ENCODE data around the gene TMEM260.
"Not testable (repeated sequence)": the region's sequence is repeated elsewhere in the genome, so short reads cannot be mapped to it uniquely, and the experiment has no call there.

The TMEM260 gene

GRCh38 chr14:56650979-56651378, 71.4 kb downstream of the TMEM260 start:
- H3K9ac ChIP-seq (ENCODE audit: low read length), result no peak overlapping the region
- H3K9me3 ChIP-seq (ENCODE audit: control insufficient read depth, low read length), result no peaks in the 10 kb centered on the region
- no peaks in the 10 kb centered on the region for H3K36me3 ChIP-seq (ENCODE audit: control insufficient read depth, insufficient read depth, low read length, severe bottlenecking)
- no peak for DNase-seq (ENCODE audit: low read depth)
- no peaks in the 10 kb centered on the region for H3K4me1 ChIP-seq (ENCODE audit: control insufficient read depth, insufficient read depth, low read length)
- H3K4me3 ChIP-seq (ENCODE audit: low read length), result no peak overlapping the region
- no peaks in the 10 kb centered on the region for H3K27me3 ChIP-seq (replicated peaks; ENCODE audit: control insufficient read depth, insufficient read depth, low read length)

DNA sequence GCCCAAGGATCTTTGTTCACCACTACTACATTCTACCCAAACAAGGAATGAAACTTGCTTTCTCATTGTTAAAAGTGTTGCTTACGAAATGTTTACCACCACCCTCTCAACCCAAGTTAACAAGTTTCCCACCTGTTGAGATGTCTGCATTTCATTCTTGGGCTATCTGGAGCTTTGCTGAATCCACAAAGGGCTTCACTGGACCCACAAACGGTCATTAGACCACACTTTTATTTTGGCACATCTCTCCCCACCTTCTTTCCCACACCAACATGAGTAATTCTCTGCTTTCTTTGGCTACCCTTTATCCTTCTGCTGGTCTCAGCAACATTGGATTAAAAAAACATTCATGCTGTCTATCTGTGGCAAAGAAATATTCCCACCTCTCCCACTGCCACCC, 78.0 kb downstream of the TMEM260 start:
- no peak overlapping the region for H3K4me3 ChIP-seq (ENCODE audit: low read length)
- H3K27me3 ChIP-seq (replicated peaks; ENCODE audit: control insufficient read depth, insufficient read depth, low read length), result no peaks in the 10 kb centered on the region
- H3K9ac ChIP-seq (ENCODE audit: low read length), result no peak overlapping the region
- H3K36me3 ChIP-seq (ENCODE audit: control insufficient read depth, insufficient read depth, low read length, severe bottlenecking), result no peaks in the 10 kb centered on the region
- H3K4me1 ChIP-seq (ENCODE audit: control insufficient read depth, insufficient read depth, low read length), result no peaks in the 10 kb centered on the region
- H3K9me3 ChIP-seq (ENCODE audit: control insufficient read depth, low read length), result no peaks in the 10 kb centered on the region
- no peak for DNase-seq (ENCODE audit: low read depth)

- no peaks in the 10 kb centered on the region for H3K27me3 ChIP-seq (replicated peaks; ENCODE audit: control insufficient read depth, insufficient read depth, low read length)
- DNase-seq (ENCODE audit: low read depth), result no peak
- H3K9ac ChIP-seq (ENCODE audit: low read length), result no peak overlapping the region
- H3K4me1 ChIP-seq (ENCODE audit: control insufficient read depth, insufficient read depth, low read length), result no peaks in the 10 kb centered on the region
- no peaks in the 10 kb centered on the region for H3K36me3 ChIP-seq (ENCODE audit: control insufficient read depth, insufficient read depth, low read length, severe bottlenecking)
- H3K9me3 ChIP-seq (ENCODE audit: control insufficient read depth, low read length), result no peaks in the 10 kb centered on the region
- H3K4me3 ChIP-seq (ENCODE audit: low read length), result no peak overlapping the region
Measured at GRCh38 chr14:56659378-56659777, 79.8 kb downstream of the TMEM260 start.

DNA sequence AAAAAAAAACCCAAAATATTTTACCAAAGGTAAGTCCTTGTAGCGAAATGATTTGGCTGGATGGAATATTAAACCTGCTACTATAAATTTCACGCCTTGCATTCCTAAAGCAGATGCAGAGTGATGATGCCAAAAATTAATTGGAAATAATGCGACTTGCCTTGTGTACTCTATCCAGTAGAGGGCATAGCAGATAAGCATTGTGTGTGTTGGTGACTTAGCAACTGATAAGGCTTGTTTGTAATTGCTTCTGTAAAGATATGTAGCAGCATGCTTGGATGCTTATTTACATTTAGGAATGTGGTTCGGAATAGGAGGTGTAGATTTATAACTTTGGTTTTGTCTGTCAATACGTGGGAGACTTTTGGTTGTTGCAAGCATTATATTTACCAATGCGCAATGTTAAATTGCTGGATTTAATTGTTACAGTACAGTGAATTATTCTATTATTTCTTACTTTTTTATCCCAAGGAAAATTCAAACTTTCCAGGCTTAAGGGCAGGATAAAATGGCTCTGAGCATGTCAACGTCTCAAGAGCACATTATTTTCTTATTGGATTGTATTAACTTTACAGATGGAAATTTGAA, 80.5 kb downstream of the TMEM260 start:
- Histone ChIP-seq H3K9me3 (ENCODE audit: control insufficient read depth, low read length) (no peaks in the 10 kb centered on the region), H3K36me3 (ENCODE audit: control insufficient read depth, insufficient read depth, low read length, severe bottlenecking) (no peaks in the 10 kb centered on the region), H3K27me3 (replicated peaks; ENCODE audit: control insufficient read depth, insufficient read depth, low read length) (no peaks in the 10 kb centered on the region), H3K9ac (ENCODE audit: low read length) (no peak overlapping the region), H3K4me3 (ENCODE audit: low read length) (no peak overlapping the region), H3K4me1 (ENCODE audit: control insufficient read depth, insufficient read depth, low read length) (no peaks in the 10 kb centered on the region)
- DNase-seq (ENCODE audit: low read depth), result peak; percentile 62

GRCh38 chr14:56660677-56661389, 81.2 kb downstream of the TMEM260 start:
- DNase-seq (ENCODE audit: low read depth), result no peak
- Histone ChIP-seq H3K9ac (ENCODE audit: low read length) (no peak overlapping the region), H3K36me3 (ENCODE audit: control insufficient read depth, insufficient read depth, low read length, severe bottlenecking) (no peaks in the 10 kb centered on the region), H3K27me3 (replicated peaks; ENCODE audit: control insufficient read depth, insufficient read depth, low read length) (no peaks in the 10 kb centered on the region), H3K4me1 (ENCODE audit: control insufficient read depth, insufficient read depth, low read length) (no peaks in the 10 kb centered on the region), H3K9me3 (ENCODE audit: control insufficient read depth, low read length) (no peaks in the 10 kb centered on the region), H3K4me3 (ENCODE audit: low read length) (no peak overlapping the region)

GRCh38 chr14:56661478-56661877, 81.9 kb downstream of the TMEM260 start:
- no peaks in the 10 kb centered on the region for H3K27me3 ChIP-seq (replicated peaks; ENCODE audit: control insufficient read depth, insufficient read depth, low read length)
- no peak for DNase-seq (ENCODE audit: low read depth)
- no peak overlapping the region for H3K9ac ChIP-seq (ENCODE audit: low read length)
- H3K9me3 ChIP-seq (ENCODE audit: control insufficient read depth, low read length), result no peaks in the 10 kb centered on the region
- H3K4me1 ChIP-seq (ENCODE audit: control insufficient read depth, insufficient read depth, low read length), result no peaks in the 10 kb centered on the region
- no peak overlapping the region for H3K4me3 ChIP-seq (ENCODE audit: low read length)
- H3K36me3 ChIP-seq (ENCODE audit: control insufficient read depth, insufficient read depth, low read length, severe bottlenecking), result no peaks in the 10 kb centered on the region

DNA sequence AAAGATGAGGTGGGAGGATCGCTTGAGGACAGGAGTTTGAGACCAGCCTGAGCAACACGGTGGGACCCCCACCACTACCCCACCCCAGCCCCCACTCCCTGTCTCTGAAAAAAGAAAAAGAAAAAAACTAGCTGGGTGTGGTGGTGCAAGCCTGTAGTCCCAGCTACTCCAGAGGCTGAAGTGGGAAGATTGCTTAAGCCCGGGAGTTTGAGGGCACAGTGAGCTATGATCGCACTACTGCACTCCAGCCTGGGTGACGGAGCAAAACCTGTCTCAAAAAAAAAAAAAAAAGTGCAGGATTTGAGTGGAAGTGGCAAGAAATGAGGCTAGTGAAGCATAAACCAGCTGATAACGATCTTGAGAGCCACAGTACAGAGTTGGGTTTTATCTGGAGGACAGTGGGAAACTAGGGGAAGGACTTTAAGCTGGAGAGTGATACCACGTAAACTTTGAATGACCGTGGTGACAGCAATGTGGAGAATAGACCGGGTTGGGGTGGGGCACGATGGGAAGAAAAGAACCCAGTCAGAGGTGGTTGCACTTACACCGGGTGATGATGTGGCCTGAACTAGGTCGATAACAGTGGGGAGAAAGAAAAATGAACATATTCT, 85.3 kb downstream of the TMEM260 start:
- DNase-seq (ENCODE audit: low read depth), result no peak
- Histone ChIP-seq H3K36me3 (ENCODE audit: control insufficient read depth, insufficient read depth, low read length, severe bottlenecking) (no peaks in the 10 kb centered on the region), H3K9me3 (ENCODE audit: control insufficient read depth, low read length) (no peaks in the 10 kb centered on the region), H3K27me3 (replicated peaks; ENCODE audit: control insufficient read depth, insufficient read depth, low read length) (no peaks in the 10 kb centered on the region), H3K9ac (ENCODE audit: low read length) (no peak overlapping the region), H3K4me3 (ENCODE audit: low read length) (no peak overlapping the region), H3K4me1 (ENCODE audit: control insufficient read depth, insufficient read depth, low read length) (no peaks in the 10 kb centered on the region)

GRCh38 chr14:56666294-56666693, 86.7 kb downstream of the TMEM260 start:
- H3K4me3 ChIP-seq (ENCODE audit: low read length), result no peak overlapping the region
- H3K27me3 ChIP-seq (replicated peaks; ENCODE audit: control insufficient read depth, insufficient read depth, low read length), result no peaks in the 10 kb centered on the region
- H3K9me3 ChIP-seq (ENCODE audit: control insufficient read depth, low read length), result no peaks in the 10 kb centered on the region
- no peak for DNase-seq (ENCODE audit: low read depth)
- no peaks in the 10 kb centered on the region for H3K36me3 ChIP-seq (ENCODE audit: control insufficient read depth, insufficient read depth, low read length, severe bottlenecking)
- H3K9ac ChIP-seq (ENCODE audit: low read length), result no peak overlapping the region
- no peaks in the 10 kb centered on the region for H3K4me1 ChIP-seq (ENCODE audit: control insufficient read depth, insufficient read depth, low read length)

DNA sequence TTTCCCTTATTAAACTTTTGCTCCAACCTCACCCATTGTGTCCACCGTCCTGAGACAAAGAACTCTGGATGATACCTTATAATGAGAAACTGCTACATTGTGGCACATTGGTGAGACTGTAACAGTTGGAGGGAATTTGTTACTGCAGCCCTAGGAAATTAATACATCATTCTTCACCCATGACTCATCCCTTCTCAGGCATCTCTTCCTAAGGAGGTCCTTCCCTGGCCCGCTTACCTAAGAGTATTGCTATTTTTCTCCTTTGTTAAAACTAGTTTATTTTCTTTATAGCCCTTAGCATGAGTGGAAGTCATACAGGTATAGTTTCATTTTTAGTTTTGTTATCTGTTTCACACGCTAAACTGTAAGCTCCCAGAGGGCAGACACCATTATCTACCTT, 87.1 kb downstream of the TMEM260 start:
- no peak overlapping the region for H3K4me3 ChIP-seq (ENCODE audit: low read length)
- peak; percentile 12 for DNase-seq (ENCODE audit: low read depth)
- no peaks in the 10 kb centered on the region for H3K27me3 ChIP-seq (replicated peaks; ENCODE audit: control insufficient read depth, insufficient read depth, low read length)
- no peaks in the 10 kb centered on the region for H3K36me3 ChIP-seq (ENCODE audit: control insufficient read depth, insufficient read depth, low read length, severe bottlenecking)
- no peaks in the 10 kb centered on the region for H3K9me3 ChIP-seq (ENCODE audit: control insufficient read depth, low read length)
- H3K4me1 ChIP-seq (ENCODE audit: control insufficient read depth, insufficient read depth, low read length), result no peaks in the 10 kb centered on the region
- no peak overlapping the region for H3K9ac ChIP-seq (ENCODE audit: low read length)

DNA sequence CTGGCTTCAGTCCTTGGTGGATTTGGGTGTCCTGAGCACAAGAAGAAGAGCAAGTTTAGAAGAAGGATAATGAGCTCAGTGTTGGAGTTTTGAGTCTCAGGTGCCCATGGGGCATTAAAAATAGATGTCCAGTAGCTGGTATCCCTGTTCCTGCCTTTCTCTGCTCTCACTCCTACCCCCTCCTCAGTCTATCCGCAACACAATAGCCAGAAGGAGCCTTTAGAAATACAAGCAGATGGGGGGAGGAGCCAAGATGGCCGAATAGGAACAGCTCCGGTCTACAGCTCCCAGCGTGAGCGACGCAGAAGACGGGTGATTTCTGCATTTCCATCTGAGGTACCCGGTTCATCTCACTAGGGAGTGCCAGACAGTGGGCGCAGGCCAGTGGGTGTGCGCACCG, 87.7 kb downstream of the TMEM260 start:
- H3K9me3 ChIP-seq (ENCODE audit: control insufficient read depth, low read length); H3K4me3 ChIP-seq (ENCODE audit: low read length); H3K9ac ChIP-seq (ENCODE audit: low read length); H3K4me1 ChIP-seq (ENCODE audit: control insufficient read depth, insufficient read depth, low read length); H3K36me3 ChIP-seq (ENCODE audit: control insufficient read depth, insufficient read depth, low read length, severe bottlenecking); H3K27me3 ChIP-seq (replicated peaks; ENCODE audit: control insufficient read depth, insufficient read depth, low read length); DNase-seq (ENCODE audit: low read depth): not testable (repeated sequence)

DNA sequence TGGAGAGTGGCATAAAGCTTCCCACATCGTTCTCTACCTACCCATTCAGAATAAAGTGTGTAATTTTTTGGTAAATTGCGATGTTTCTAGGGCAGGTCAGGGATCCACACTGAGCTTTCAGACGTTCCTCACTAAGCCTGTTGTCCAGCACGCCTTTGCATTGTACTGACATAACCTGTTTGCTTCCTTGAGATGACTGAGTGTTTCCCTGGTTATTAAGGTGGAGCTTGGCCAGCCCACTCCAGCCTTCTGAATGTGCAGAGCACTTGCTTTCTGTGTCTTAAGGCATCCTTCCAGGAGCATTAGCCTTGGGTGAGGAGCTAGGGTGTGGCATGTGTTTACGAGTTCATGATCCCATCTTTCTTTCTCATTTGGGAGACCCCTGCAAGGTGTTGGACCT, 96.4 kb downstream of the TMEM260 start:
- Histone ChIP-seq H3K9me3 (ENCODE audit: control insufficient read depth, low read length) (peaks cover 18% of the 10 kb centered on the region), H3K4me1 (ENCODE audit: control insufficient read depth, insufficient read depth, low read length) (no peaks in the 10 kb centered on the region), H3K27me3 (replicated peaks; ENCODE audit: control insufficient read depth, insufficient read depth, low read length) (no peaks in the 10 kb centered on the region), H3K4me3 (ENCODE audit: low read length) (no peak overlapping the region), H3K9ac (ENCODE audit: low read length) (no peak overlapping the region), H3K36me3 (ENCODE audit: control insufficient read depth, insufficient read depth, low read length, severe bottlenecking) (no peaks in the 10 kb centered on the region)
- no peak for DNase-seq (ENCODE audit: low read depth)

Measured in adipocyte (in vitro differentiated cells).